PC-3 (cell line): ENCODE data around the gene ADCY2.

Source experiments
- CTCF ChIP-seq: fragments of 300-600 bp; sonication (generic); conservative IDR thresholded peaks from 2 replicates; pipeline ENCODE4 v1.5.1; 2017; ENCODE audit warnings: antibody characterized with exemption, low read depth, mild to moderate bottlenecking, low read length
- EZH2phosphoT487 ChIP-seq: fragments of 300-600 bp; sonication (generic); IDR thresholded peaks from 2 replicates; pipeline ENCODE4 v1.6.1; 2018; ENCODE audit warnings: mild to moderate bottlenecking, antibody characterized with exemption, low read length, borderline replicate concordance

GRCh38 chr5:7388553-7388952 lies 7.4 kb upstream of the ADCY2 start:
- TF ChIP-seq CTCF, result no peak
- no peak for TF ChIP-seq EZH2phosphoT487
